Measurements from ENCODE around the gene ZNF701. TPM values are rescaled to one million over a fixed set of nuclear protein-coding genes. Genes with fewer than 3 reads are reported as not detected.

The ZNF701 gene
- total and polyA plus RNA-seq, 2 of the 13 experiments (the other 11 are each of a cell fraction or from before 2014, with no cell fraction given): 4.5 to 6.3 TPM

GRCh38 chr19:52570000-52570861 is at the start of gene ZNF701 (continued):
- TF ChIP-seq, protein P1, sequence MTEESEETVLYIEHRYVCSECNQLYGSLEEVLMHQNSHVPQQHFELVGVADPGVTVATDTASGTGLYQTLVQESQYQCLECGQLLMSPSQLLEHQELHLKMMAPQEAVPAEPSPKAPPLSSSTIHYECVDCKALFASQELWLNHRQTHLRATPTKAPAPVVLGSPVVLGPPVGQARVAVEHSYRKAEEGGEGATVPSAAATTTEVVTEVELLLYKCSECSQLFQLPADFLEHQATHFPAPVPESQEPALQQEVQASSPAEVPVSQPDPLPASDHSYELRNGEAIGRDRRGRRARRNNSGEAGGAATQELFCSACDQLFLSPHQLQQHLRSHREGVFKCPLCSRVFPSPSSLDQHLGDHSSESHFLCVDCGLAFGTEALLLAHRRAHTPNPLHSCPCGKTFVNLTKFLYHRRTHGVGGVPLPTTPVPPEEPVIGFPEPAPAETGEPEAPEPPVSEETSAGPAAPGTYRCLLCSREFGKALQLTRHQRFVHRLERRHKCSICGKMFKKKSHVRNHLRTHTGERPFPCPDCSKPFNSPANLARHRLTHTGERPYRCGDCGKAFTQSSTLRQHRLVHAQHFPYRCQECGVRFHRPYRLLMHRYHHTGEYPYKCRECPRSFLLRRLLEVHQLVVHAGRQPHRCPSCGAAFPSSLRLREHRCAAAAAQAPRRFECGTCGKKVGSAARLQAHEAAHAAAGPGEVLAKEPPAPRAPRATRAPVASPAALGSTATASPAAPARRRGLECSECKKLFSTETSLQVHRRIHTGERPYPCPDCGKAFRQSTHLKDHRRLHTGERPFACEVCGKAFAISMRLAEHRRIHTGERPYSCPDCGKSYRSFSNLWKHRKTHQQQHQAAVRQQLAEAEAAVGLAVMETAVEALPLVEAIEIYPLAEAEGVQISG (CRISPR knock-in tag; IDR thresholded peaks at IDR 0.05): peak; percentile 16; the same call in 1 of the 2 replicates
- no peak for TF ChIP-seq SP1 (IDR thresholded peaks at IDR 0.05)
- TF ChIP-seq SP1 (CRISPR knock-in tag; IDR thresholded peaks at IDR 0.05): peak; percentile 55; the same call in 1 of the 2 replicates
- 0 out of 2 replicates have a peak, but pooled peaks have one; percentile 38 for TF ChIP-seq ELF3 (CRISPR knock-in tag; IDR thresholded peaks at IDR 0.05)
- TF ChIP-seq ZNF260 (CRISPR knock-in tag; IDR thresholded peaks at IDR 0.05; ENCODE audit: borderline replicate concordance, low read depth): no peak
- no peak for TF ChIP-seq ZNF256 (CRISPR knock-in tag; conservative IDR thresholded peaks at IDR 0.05)
- TF ChIP-seq, protein P2, sequence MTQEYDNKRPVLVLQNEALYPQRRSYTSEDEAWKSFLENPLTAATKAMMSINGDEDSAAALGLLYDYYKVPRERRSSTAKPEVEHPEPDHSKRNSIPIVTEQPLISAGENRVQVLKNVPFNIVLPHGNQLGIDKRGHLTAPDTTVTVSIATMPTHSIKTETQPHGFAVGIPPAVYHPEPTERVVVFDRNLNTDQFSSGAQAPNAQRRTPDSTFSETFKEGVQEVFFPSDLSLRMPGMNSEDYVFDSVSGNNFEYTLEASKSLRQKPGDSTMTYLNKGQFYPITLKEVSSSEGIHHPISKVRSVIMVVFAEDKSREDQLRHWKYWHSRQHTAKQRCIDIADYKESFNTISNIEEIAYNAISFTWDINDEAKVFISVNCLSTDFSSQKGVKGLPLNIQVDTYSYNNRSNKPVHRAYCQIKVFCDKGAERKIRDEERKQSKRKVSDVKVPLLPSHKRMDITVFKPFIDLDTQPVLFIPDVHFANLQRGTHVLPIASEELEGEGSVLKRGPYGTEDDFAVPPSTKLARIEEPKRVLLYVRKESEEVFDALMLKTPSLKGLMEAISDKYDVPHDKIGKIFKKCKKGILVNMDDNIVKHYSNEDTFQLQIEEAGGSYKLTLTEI (CRISPR knock-in tag; conservative IDR thresholded peaks at IDR 0.05): no peak
- TF ChIP-seq, protein P3, sequence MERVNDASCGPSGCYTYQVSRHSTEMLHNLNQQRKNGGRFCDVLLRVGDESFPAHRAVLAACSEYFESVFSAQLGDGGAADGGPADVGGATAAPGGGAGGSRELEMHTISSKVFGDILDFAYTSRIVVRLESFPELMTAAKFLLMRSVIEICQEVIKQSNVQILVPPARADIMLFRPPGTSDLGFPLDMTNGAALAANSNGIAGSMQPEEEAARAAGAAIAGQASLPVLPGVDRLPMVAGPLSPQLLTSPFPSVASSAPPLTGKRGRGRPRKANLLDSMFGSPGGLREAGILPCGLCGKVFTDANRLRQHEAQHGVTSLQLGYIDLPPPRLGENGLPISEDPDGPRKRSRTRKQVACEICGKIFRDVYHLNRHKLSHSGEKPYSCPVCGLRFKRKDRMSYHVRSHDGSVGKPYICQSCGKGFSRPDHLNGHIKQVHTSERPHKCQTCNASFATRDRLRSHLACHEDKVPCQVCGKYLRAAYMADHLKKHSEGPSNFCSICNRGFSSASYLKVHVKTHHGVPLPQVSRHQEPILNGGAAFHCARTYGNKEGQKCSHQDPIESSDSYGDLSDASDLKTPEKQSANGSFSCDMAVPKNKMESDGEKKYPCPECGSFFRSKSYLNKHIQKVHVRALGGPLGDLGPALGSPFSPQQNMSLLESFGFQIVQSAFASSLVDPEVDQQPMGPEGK (CRISPR knock-in tag; IDR thresholded peaks at IDR 0.05): no peak
- TF ChIP-seq SAP130 (CRISPR knock-in tag; IDR thresholded peaks at IDR 0.05; ENCODE audit: low read depth): peak; percentile 82
- TF ChIP-seq ATF2 (CRISPR knock-in tag; IDR thresholded peaks at IDR 0.05): no peak
- TF ChIP-seq GABPB1 (CRISPR knock-in tag; IDR thresholded peaks at IDR 0.05): peak; percentile 58
- peak; percentile 64 for TF ChIP-seq PHF8 (CRISPR knock-in tag; IDR thresholded peaks at IDR 0.05)
- TF ChIP-seq, protein P4, sequence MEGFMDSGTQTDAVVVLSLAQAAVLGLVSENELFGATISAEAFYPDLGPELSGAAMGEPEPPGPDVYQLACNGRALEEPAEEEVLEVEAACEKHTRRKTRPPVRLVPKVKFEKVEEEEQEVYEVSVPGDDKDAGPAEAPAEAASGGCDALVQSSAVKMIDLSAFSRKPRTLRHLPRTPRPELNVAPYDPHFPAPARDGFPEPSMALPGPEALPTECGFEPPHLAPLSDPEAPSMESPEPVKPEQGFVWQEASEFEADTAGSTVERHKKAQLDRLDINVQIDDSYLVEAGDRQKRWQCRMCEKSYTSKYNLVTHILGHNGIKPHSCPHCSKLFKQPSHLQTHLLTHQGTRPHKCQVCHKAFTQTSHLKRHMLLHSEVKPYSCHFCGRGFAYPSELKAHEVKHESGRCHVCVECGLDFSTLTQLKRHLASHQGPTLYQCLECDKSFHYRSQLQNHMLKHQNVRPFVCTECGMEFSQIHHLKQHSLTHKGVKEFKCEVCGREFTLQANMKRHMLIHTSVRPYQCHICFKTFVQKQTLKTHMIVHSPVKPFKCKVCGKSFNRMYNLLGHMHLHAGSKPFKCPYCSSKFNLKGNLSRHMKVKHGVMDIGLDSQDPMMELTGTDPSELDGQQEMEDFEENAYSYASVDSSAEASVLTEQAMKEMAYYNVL (CRISPR knock-in tag; IDR thresholded peaks at IDR 0.05; ENCODE audit: borderline replicate concordance): no peak
- TF ChIP-seq, protein P5, sequence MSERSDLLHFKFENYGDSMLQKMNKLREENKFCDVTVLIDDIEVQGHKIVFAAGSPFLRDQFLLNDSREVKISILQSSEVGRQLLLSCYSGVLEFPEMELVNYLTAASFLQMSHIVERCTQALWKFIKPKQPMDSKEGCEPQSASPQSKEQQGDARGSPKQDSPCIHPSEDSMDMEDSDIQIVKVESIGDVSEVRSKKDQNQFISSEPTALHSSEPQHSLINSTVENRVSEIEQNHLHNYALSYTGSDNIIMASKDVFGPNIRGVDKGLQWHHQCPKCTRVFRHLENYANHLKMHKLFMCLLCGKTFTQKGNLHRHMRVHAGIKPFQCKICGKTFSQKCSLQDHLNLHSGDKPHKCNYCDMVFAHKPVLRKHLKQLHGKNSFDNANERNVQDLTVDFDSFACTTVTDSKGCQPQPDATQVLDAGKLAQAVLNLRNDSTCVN (CRISPR knock-in tag; IDR thresholded peaks at IDR 0.05; ENCODE audit: borderline replicate concordance): no peak
- TF ChIP-seq ZKSCAN1 (IDR thresholded peaks at IDR 0.05; ENCODE audit: low read length): no peak
- peak; percentile 88 for TF ChIP-seq POLR2AphosphoS5 (IDR thresholded peaks at IDR 0.05; ENCODE audit: low read depth, low read length)
- no peak for TF ChIP-seq ZNF713 (CRISPR knock-in tag; IDR thresholded peaks at IDR 0.05)
- peak; percentile 27; the same call in 1 of the 2 replicates for TF ChIP-seq KMT2B (CRISPR knock-in tag; IDR thresholded peaks at IDR 0.05)

All from HepG2 (cell line).